Panc1 (cell line): Measurements from ENCODE around the gene PACC1. TPM values are rescaled to one million over a fixed set of nuclear protein-coding genes. Genes with fewer than 3 reads are reported as not detected.

ENCODE experiments used
- ATAC-seq: fragments of 200-7000 bp; cut with Tn5 transposase; 2 replicates; pipeline ENCODE4 v1.9.1; 2020; ENCODE audit warnings: mild to moderate bottlenecking, moderate library complexity
- BruUV-seq: library from RNA; stranded (reverse); fragments of 400-500 nt; replicated peaks from 2 replicates; lab custom pipeline; 2021; lab: Mats Ljungman, UMichigan
- CTCF ChIA-PET: fragments of 300-600 bp; sonication (Branson Sonifier 250); formaldehyde crosslinking; loops from one replicate; lab custom pipeline; 2022; ENCODE audit warnings: antibody characterized with exemption; lab: Charles Lee
- POLR2A ChIA-PET: fragments of 300-600 bp; sonication (Branson Sonifier 250); formaldehyde crosslinking; loops from one replicate; lab custom pipeline; 2022; ENCODE audit warnings: antibody characterized with exemption; lab: Charles Lee
- DNase-seq: peaks from one replicate; pipeline ENCODE4 v3.0.0-alpha.2; 2010; ENCODE audit warnings: low read depth, low spot score
- H3K27ac ChIP-seq: 2 replicates; pipeline ENCODE4 v1.5.1; 2011; ENCODE audit warnings: mild to moderate bottlenecking, low read length, inconsistent platforms
- H3K27me3 ChIP-seq: fragments of 200-500 bp; sonication (Bioruptor generic); 2 replicates; pipeline ENCODE4 v1.6.0; 2014; ENCODE audit warnings: low read length, inconsistent platforms; ENCODE audit not compliant: control insufficient read depth, insufficient read depth
- H3K36me3 ChIP-seq: fragments of 200-500 bp; sonication (Bioruptor generic); 2 replicates; pipeline ENCODE4 v1.5.1; 2014; ENCODE audit warnings: inconsistent platforms, mild to moderate bottlenecking, low read length, moderate library complexity; ENCODE audit not compliant: control insufficient read depth, insufficient read depth
- H3K4me1 ChIP-seq: 2 replicates; pipeline ENCODE4 v1.5.1; 2011; ENCODE audit warnings: inconsistent platforms, mild to moderate bottlenecking, low read length, moderate library complexity; ENCODE audit not compliant: control insufficient read depth, insufficient read depth
- H3K4me3 ChIP-seq, 2 experiments: 2 replicates each; pipeline ENCODE4 v1.5.1; 2011 to 2012; ENCODE audit warnings: low read depth in 2 of 2, low read length in 2 of 2, mild to moderate bottlenecking in 2 of 2, inconsistent platforms in 1 of 2, moderate library complexity in 1 of 2
- H3K9me3 ChIP-seq: fragments of 200-500 bp; sonication (Bioruptor generic); 2 replicates; pipeline ENCODE4 v1.5.1; 2014; ENCODE audit warnings: low read depth, mild to moderate bottlenecking, inconsistent platforms, low read length, moderate library complexity; ENCODE audit not compliant: control insufficient read depth, insufficient read depth
- POLR2AphosphoS5 ChIP-seq: IDR thresholded peaks from 2 replicates; pipeline ENCODE4 v1.6.1; 2012; ENCODE audit warnings: mild to moderate bottlenecking, low read depth, low read length, moderate library complexity
- SIN3A ChIP-seq: IDR thresholded peaks from 2 replicates; pipeline ENCODE4 v1.6.1; 2012; ENCODE audit warnings: low read depth, mild to moderate bottlenecking, low read length, moderate library complexity, borderline replicate concordance; ENCODE audit not compliant: insufficient read depth
- TCF7L2 ChIP-seq: IDR thresholded peaks from 2 replicates; pipeline ENCODE4 v1.6.1; 2011; ENCODE audit warnings: mild to moderate bottlenecking, low read depth, low read length, inconsistent platforms
- in situ Hi-C: cut with HindIII; loops from 2 replicates; pipeline ENCODE4 v1.10.0; 2016; ENCODE audit warnings: low sequenced_read_pairs, low pct_unique_long_range_greater_than_20kb
- intact Hi-C: fragments of 100-400 bp; cut with micrococcal nuclease; formaldehyde crosslinking; loops from one replicate; pipeline ENCODE4 v1.10.0; 2022; ENCODE audit not compliant: unreplicated experiment
- total RNA-seq: library from RNA; stranded (reverse); gene quantifications from one replicate; pipeline ENCODE4 v1.2.1, GENCODE V29; 2021; ENCODE audit not compliant: unreplicated experiment
- TF ChIP-seq, protein P1 (sequence below): fragments of 450-650 bp; IDR thresholded peaks from 2 replicates; pipeline ENCODE4 v1.5.1; 2017; ENCODE audit warnings: mild to moderate bottlenecking
- TF ChIP-seq, protein P2 (sequence below), 2 experiments: IDR thresholded peaks; 2 replicates each; pipeline ENCODE4 v1.6.1; 2011 to 2012; ENCODE audit warnings: low read depth in 2 of 2, control low read depth in 1 of 2, low read length in 1 of 2, mild to moderate bottlenecking in 1 of 2, moderate library complexity in 1 of 2; ENCODE audit not compliant: insufficient read depth in 1 of 2

PACC1 gene
- total RNA-seq, 1 experiment from 2014 or later, result 11.5 TPM

DNA sequence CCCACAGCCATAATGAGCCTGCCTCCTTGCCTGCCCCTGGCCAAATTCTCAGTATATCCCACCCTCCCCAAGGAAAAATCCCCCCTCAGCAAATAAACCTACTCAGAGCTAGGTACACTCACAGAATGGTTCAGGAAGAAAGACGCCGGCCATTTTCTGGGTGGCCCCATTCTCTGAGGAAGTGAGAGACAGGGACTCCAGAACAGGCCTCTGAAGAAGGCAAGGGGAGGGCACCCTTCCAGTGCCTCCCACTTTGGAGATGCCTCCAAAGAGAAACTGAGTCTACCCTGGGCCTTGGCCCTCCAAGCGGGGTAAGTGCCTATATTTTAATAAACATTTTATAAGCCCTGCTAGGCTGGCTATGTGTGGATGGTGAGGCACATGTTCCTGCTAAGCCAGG lies 2.3 kb downstream of the PACC1 start:
- ChIA-PET POLR2A (interaction anchor here (0.6 kb wide), 1 partner anchor 628 kb away, joined by 4 read pairs; no protein-coding TSS in a partner anchor), CTCF (no interaction called here)
- TF ChIP-seq, protein P1, sequence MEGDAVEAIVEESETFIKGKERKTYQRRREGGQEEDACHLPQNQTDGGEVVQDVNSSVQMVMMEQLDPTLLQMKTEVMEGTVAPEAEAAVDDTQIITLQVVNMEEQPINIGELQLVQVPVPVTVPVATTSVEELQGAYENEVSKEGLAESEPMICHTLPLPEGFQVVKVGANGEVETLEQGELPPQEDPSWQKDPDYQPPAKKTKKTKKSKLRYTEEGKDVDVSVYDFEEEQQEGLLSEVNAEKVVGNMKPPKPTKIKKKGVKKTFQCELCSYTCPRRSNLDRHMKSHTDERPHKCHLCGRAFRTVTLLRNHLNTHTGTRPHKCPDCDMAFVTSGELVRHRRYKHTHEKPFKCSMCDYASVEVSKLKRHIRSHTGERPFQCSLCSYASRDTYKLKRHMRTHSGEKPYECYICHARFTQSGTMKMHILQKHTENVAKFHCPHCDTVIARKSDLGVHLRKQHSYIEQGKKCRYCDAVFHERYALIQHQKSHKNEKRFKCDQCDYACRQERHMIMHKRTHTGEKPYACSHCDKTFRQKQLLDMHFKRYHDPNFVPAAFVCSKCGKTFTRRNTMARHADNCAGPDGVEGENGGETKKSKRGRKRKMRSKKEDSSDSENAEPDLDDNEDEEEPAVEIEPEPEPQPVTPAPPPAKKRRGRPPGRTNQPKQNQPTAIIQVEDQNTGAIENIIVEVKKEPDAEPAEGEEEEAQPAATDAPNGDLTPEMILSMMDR, result no peak
- TF ChIP-seq TCF7L2 (no peak), POLR2AphosphoS5 (no peak), SIN3A (no peak)
- TF ChIP-seq, protein P2, sequence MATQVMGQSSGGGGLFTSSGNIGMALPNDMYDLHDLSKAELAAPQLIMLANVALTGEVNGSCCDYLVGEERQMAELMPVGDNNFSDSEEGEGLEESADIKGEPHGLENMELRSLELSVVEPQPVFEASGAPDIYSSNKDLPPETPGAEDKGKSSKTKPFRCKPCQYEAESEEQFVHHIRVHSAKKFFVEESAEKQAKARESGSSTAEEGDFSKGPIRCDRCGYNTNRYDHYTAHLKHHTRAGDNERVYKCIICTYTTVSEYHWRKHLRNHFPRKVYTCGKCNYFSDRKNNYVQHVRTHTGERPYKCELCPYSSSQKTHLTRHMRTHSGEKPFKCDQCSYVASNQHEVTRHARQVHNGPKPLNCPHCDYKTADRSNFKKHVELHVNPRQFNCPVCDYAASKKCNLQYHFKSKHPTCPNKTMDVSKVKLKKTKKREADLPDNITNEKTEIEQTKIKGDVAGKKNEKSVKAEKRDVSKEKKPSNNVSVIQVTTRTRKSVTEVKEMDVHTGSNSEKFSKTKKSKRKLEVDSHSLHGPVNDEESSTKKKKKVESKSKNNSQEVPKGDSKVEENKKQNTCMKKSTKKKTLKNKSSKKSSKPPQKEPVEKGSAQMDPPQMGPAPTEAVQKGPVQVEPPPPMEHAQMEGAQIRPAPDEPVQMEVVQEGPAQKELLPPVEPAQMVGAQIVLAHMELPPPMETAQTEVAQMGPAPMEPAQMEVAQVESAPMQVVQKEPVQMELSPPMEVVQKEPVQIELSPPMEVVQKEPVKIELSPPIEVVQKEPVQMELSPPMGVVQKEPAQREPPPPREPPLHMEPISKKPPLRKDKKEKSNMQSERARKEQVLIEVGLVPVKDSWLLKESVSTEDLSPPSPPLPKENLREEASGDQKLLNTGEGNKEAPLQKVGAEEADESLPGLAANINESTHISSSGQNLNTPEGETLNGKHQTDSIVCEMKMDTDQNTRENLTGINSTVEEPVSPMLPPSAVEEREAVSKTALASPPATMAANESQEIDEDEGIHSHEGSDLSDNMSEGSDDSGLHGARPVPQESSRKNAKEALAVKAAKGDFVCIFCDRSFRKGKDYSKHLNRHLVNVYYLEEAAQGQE (IDR thresholded peaks at IDR 0.05; ENCODE audit: insufficient read depth in 1 of 2, low read depth in 2 of 2, low read length in 1 of 2), result no peak
- H3K27me3 ChIP-seq, result no peaks in the 10 kb centered on the region
- no TSS peak for BruUV-seq
- no peak overlapping the region for H3K27ac ChIP-seq
- ATAC-seq (no peak), DNase-seq (no peak)
- H3K9me3 ChIP-seq, result no peaks in the 10 kb centered on the region
- H3K4me1 ChIP-seq, result peaks cover 12% of the 10 kb centered on the region
- in situ Hi-C loops (no loop called here), intact Hi-C loops (no loop called here)
- no peaks in the 10 kb centered on the region; the same call in 1 of the 2 replicates for H3K36me3 ChIP-seq
- H3K4me3 ChIP-seq, result no peak overlapping the region

DNA sequence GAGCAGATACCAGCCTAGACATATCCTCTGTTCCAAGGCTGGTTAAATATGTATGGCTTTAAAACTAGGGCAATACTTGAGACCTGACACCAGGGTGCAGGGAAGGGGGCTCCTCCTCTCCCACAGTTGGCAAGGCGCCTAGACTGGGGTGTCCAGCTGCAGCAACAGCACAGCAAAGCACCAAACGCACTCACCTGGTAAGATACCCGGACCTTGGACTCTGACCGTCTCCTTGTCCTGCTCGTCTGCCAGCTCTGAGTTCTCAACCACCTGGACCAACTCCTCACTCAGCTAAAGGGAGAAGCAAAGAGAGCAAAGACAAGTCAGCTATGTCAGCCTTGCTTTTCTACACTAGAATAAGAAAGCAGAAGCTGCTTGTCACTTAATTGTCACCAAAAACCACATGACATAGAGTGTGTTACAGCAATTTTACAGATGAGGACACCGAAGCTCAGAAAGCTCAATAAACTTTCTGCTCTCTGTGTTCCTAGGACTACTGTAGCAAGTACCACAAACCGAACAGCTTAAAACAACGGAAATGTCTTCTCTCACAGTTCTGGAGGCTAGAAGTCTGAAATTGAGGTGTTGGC lies 4.4 kb downstream of the PACC1 start:
- no TSS peak for BruUV-seq
- DNase-seq (no peak), ATAC-seq (no peak)
- H3K4me1 ChIP-seq, result peaks cover 11% of the 10 kb centered on the region
- TF ChIP-seq POLR2AphosphoS5, result no peak
- TF ChIP-seq, protein P2 (IDR thresholded peaks at IDR 0.05; ENCODE audit: insufficient read depth in 1 of 2, low read depth in 2 of 2, low read length in 1 of 2), result no peak
- TF ChIP-seq, protein P1, result no peak
- no peak for TF ChIP-seq SIN3A
- no peak for TF ChIP-seq TCF7L2
- POLR2A ChIA-PET, result interaction anchor here (0.5 kb wide), 1 partner anchor 42 kb away, joined by 3 read pairs; no protein-coding TSS in a partner anchor
- H3K27ac ChIP-seq, result no peak overlapping the region
- no peaks in the 10 kb centered on the region for H3K9me3 ChIP-seq
- H3K27me3 ChIP-seq, result no peaks in the 10 kb centered on the region
- H3K4me3 ChIP-seq, result no peak overlapping the region
- in situ Hi-C loops (no loop called here), intact Hi-C loops (no loop called here)
- H3K36me3 ChIP-seq, result no peaks in the 10 kb centered on the region; the same call in 1 of the 2 replicates
- CTCF ChIA-PET, result interaction anchor here (0.6 kb wide), 1 partner anchor 198 kb away, joined by 5 read pairs; no protein-coding TSS in a partner anchor
